Dermis microvascular lymphatic vessel endothelial cell (primary cell): ENCODE measurements around the gene AP5B1. TPM values are rescaled to one million over a fixed set of nuclear protein-coding genes. Genes with fewer than 3 reads are reported as not detected.

Source experiments
- DNase-seq, 2 donors: peaks; one replicate each; pipeline versions ENCODE4 v3.0.0 to v3.0.0-alpha.2; 2010; ENCODE audit warnings: low read depth in 2 of 2
- total RNA-seq: library from RNA; depleted of rRNA; stranded (reverse); fragments of >200 nt; gene quantifications from 2 replicates; pipeline ENCODE4 v1.2.1, GENCODE V29; 2014

Gene AP5B1
- total RNA-seq, 1 donor from 2014 or later: 6.2 TPM

GRCh38 chr11:65786008-65786785 lies 5.4 kb upstream of the AP5B1 start:
- DNase-seq: no peak

GRCh38 chr11:65785319-65786007 lies 4.7 kb upstream of the AP5B1 start:
- DNase-seq: no peak

- DNase-seq: no peak
These were observed 2.0 kb upstream of the AP5B1 start for GRCh38 chr11:65782816-65783228.

GRCh38 chr11:65781962-65782815 lies 1.4 kb upstream of the AP5B1 start:
- no peak for DNase-seq

GRCh38 chr11:65781152-65781961 lies 581 bp upstream of the AP5B1 start:
- DNase-seq: peak in 1 of 2 donors; percentile 42

GRCh38 chr11:65779919-65780769 lies 632 bp downstream of the AP5B1 start:
- peak; percentile 60 to 87 for DNase-seq

GRCh38 chr11:65779669-65779918 lies 1.2 kb downstream of the AP5B1 start:
- DNase-seq: no peak

GRCh38 chr11:65778901-65779668 lies 1.7 kb downstream of the AP5B1 start:
- no peak for DNase-seq

GRCh38 chr11:65778431-65778900 lies 2.3 kb downstream of the AP5B1 start:
- DNase-seq: no peak

GRCh38 chr11:65777821-65778361 lies 2.9 kb downstream of the AP5B1 start:
- no peak for DNase-seq

GRCh38 chr11:65777241-65777640 lies 3.5 kb downstream of the AP5B1 start:
- DNase-seq: no peak

GRCh38 chr11:65776710-65777141 lies 4.0 kb downstream of the AP5B1 start:
- DNase-seq: no peak

- no peak for DNase-seq
These were observed 4.6 kb downstream of the AP5B1 start for GRCh38 chr11:65776196-65776595.

- DNase-seq: no peak
These were observed 6.1 kb downstream of the AP5B1 start for GRCh38 chr11:65774525-65775306.

GRCh38 chr11:65773784-65774411 lies 6.9 kb downstream of the AP5B1 start:
- no peak for DNase-seq

- no peak for DNase-seq
These were observed 9.1 kb downstream of the AP5B1 start for GRCh38 chr11:65771589-65772112.

GRCh38 chr11:65770951-65771567 lies 9.7 kb downstream of the AP5B1 start:
- no peak for DNase-seq
